NCI-H2196 (cell line): Measurements from ENCODE around the gene TMBIM1.
A peak's percentile ranks its signal among the peaks of the same experiment; 100 is the strongest.

Source experiments
- DNase-seq: peaks from one replicate; lab custom pipeline; 2025; ENCODE audit not compliant: unreplicated experiment; lab: John Stamatoyannopoulos, UW

TMBIM1 gene, protein sequence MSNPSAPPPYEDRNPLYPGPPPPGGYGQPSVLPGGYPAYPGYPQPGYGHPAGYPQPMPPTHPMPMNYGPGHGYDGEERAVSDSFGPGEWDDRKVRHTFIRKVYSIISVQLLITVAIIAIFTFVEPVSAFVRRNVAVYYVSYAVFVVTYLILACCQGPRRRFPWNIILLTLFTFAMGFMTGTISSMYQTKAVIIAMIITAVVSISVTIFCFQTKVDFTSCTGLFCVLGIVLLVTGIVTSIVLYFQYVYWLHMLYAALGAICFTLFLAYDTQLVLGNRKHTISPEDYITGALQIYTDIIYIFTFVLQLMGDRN

DNA sequence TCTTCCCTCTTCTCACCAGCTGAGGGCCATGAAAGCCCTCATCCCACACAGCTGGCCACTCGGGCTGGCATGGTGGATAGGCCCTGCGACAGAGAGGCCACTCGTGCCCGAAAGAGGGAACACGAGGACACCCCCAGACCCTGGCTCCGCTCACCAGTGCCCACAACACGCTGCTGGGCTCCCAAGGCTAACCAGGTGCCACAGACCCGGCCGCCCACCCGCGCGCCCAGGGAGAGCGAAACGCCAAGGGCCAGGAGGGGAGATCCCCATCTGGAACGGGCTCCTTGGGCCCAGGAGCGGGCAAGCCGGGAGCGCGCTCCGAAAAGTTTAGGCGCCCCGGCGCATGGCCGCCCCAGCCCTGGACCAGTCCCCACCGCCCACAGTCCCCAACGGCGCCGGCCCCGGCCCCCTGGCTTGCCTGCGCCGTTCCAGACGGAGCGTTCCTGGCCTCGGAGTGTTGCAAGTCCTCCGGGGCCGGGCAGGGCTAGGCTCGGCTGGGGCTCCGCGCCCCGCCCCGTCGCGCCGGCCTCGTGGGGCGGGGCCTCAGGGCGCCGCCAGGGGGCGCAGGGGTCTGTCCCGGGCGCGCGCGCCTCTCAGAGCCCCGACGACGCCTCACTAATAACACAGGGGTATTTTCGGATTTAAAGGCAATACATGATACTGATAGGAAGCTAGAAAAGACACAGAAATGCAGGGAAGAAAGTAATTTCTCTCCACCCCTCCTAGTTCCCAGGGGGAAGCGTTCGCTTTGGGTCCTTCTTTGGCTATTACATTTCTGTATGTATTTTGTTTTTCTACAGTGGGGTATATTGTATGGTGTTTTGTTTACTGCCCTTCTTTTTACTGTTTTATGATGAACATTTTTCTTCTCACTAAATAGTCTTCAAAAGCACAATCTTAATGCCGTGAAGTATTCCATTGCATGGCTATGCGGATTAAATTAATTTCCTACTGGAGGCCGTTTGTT, at the start of gene TMBIM1:
Gene TMBIM1, minus strand, starts transcription at position 456 of the 967 bp plus-strand sequence. CDS start 10,362 bp downstream, outside the sequence.
- DNase-seq, result no peak

DNA sequence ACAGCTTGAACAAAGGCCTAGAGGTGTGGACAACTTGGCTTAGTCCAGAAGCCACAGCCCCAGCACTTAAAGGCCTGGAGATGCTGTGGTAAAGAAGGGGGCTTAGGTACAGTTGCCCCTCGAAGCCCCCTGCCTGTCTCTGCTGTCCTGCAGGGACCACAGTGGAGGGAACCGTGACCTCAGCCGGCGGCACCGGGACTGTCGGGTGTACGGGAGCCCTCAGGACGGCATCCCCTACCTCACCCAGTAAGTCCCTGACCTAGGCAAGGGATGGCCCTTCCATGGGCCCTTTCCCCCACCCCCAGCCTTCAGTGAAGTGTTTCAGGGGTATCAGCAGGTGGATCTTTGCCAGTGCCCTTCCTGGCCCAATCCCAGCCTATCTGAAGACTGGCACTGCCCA, 49.1 kb upstream of the TMBIM1 start:
- no peak for DNase-seq

- no peak for DNase-seq
These were observed 48.4 kb upstream of the TMBIM1 start for GRCh38 chr2:218340656-218341055.

DNA sequence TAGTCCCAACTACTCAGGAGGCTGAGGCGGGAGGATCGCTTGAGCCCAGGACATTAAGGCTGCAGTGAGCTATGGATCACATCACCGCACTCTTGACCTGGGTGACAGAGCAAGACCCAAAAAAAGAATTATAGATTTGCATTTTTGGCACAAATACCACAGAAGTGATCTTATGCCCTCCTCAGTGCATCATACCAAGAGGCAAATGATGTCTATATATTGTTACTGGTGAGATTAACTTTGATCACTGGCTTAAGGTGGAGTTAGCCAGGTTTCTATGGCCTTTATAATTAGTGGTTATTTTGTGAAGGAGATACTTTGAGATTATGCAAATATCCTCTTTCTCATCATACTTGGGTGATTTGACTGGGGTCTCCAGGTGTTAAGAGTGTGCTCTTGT, 42.2 kb upstream of the TMBIM1 start:
- DNase-seq, result no peak

- DNase-seq, result no peak
These were observed 40.8 kb upstream of the TMBIM1 start for GRCh38 chr2:218332920-218333645.

- DNase-seq, result no peak
These were observed 40.0 kb upstream of the TMBIM1 start for GRCh38 chr2:218332288-218332687.

GRCh38 chr2:218331745-218332144, 39.4 kb upstream of the TMBIM1 start:
- DNase-seq, result no peak

DNA sequence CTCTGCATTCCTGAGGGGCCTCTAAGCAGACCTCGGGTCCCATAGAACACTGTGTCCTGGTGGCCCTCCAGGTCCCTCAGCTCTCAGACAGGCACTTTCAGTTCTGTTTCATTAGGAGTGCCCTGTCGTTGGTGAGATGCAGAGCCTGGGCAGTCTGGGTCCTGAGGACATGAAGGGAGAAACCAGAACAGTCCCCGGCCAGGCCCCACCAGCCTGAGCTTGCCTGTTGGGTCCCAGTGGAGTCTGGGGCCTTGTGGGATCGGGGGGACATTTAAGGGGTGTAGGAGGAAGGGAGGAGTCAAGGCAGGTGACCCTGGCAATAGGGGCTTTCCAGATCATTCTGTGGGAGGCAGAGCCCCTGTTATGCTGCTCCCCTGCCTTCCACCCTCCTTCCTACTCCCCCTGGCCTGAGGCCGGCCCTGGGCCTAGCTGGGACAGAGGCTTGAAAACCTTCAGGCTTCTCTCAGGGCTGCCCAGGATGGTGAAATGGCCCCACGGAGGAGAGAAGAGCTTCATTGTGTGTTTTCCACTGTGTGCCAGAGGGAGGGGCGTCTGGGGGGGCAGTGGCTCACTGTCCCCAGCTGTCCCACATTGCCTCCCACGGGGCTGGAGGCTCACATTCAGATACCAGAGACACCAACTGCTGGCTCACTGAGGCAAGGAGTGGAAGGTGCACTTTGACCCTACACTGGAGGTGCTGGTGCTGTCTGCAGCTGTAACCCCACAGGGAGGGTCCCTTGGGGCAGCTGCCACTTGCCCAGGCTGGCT, 37.7 kb upstream of the TMBIM1 start:
- DNase-seq, result no peak

GRCh38 chr2:218329027-218329825, 36.9 kb upstream of the TMBIM1 start:
- DNase-seq, result no peak

GRCh38 chr2:218328294-218328693, 36.0 kb upstream of the TMBIM1 start:
- no peak for DNase-seq

DNA sequence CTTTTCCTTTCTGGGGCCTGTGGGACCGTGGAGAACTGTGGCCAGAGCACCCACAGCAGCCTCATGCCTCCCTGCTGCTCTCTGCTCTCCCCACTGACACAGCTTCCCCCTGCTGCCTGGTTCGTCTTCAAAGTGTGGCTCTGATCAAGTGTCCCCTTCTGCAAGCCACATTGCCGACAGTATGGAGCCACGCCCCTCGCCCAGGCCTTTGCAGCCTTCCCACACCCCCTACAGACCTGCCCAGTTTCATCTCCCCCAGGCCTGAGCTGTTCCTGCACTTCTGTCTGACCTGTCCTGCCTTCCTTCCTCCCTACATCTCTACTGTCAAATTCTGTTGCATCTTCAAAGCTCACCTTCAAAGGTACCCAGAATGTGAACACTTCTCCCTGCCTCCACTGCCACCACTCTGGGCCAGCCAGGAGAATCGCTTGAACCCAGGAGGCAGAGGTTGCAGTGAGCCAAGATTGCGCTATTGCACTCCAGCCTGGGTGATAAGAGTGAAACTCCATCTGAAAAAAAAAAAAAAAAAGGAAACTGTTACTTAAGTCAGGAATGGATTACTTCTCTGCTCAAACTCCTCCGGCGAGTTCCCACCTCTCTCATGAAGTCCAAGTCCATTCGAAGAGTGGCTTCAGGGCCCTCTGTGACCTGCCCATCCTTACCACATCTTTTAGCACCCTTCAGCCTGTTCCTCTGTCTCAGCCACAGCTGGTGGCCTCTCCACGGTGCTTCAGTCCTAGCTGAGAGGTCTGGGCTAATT, 35.3 kb upstream of the TMBIM1 start:
- no peak for DNase-seq

GRCh38 chr2:218326315-218326714, 34.0 kb upstream of the TMBIM1 start:
- DNase-seq, result no peak

- DNase-seq, result no peak
These were observed 33.4 kb upstream of the TMBIM1 start for GRCh38 chr2:218325566-218326160.

DNA sequence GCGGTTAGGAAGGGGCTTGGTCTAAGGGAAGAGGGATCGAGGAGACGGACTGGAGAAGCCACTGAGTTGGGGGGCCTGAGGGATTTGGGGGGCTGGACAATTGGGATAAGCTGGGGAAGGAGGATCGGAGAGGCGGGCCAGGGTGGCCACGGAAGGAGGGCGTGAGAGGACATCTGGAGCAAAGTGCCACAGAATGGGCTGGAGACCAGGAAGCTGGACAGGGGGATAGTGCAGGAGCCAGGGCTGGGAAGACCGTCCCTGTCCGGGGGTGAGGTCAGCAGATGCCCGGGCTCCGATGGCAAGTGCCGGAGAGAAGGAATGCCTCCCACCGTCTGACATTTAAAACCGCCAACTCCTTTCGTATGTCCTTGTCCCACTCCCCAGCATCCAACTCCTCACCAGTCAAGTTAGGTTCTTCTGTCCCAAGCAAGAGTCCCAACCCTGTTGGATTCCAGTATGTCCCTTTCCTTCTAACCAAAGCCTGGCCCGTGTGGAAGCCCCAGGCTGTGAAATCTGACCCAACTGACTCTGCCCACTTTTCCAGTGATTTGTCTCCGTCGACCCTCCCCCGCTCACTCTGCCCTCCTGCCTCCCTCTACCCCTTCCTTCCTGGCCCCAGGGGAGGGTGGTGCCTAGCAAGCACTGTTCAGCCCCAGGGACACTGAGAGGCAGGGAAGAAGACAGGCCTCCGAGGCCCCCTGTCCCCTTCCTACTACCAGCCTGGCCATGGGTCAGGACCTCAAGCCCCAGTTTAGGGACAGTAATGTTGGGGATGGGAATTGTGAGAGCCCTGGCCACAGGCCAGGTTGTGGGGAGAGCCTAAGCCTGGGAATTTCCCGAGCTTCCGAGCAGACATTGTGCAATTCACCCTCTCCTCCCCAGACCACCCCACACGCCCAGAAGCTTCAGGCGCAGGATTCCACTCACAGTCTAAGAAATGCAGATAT, 31.5 kb upstream of the TMBIM1 start:
- no peak for DNase-seq

DNA sequence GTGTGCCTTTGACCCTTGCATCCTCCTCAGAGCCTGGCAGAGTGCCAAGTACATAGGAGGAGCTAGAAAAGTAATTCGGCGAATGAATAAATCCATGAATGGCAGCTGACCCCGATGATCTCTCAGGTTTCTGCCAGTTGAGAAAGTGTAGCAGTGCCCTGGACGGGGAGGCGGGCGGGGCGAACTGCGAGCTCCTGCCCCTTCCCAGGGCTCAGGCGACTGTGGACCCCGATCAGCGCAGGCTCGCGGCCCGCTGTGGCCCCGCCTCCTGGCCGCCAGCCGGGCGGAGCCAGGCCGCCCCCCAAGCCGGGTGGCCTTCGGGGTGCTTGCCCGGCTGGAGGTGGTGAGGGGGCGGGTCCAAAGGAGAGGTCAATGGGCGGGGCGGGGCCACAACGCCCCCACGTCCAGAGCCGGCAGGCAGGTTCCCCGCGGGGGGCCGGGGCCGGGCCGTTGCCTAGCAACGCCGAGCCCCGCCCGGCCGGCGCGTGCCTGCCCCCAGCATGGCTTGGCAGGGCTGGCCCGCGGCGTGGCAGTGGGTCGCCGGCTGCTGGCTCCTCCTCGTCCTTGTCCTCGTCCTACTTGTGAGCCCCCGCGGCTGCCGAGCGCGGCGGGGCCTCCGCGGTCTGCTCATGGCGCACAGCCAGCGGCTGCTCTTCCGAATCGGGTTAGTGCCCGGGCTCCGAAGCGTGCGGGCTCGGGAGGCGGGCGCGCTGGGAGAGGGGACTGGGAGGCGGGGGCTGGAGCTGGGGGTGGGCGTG, 30.6 kb upstream of the TMBIM1 start:
- peak; percentile 93 for DNase-seq

DNA sequence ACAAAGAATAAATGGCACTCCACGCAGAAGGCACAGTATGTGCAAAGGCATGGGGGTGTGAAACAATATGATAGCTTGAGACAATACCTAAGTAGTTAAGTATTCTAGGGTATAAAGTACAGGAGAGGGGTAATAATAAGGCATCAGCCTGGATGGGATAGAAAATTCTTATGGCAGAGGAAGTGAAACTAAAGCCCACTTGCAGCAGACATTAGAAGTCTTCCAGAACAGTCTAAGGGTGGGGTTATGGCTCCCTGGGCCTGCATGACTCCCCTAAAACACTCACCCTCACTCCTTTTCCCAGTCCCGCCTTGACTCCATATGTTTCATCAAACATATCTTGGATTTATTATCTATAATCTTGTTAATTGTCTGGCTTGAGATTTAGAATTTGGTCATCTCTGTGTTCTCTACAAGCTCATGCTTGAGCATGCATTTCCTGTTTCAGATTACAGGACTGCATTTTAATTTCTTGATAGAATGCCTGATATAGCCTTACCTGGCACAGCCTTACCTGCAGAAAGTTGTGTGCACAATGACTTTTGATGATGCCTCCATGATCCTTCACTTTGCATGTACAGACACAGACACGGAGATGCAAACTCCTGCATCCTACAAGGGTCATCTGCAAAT, 28.5 kb upstream of the TMBIM1 start:
- DNase-seq, result no peak
